Gastroesophageal sphincter (tissue), 4 donors: ENCODE measurements around the gene KIDINS220. TPM values are rescaled to one million over a fixed set of nuclear protein-coding genes. Genes with fewer than 3 reads are reported as not detected.

ENCODE experiments used
- ATAC-seq: fragments of 150-250 bp; one replicate; pipeline ENCODE4 v1.9.1; 2016; ENCODE audit warnings: mild to moderate bottlenecking, moderate library complexity
- H3K27ac ChIP-seq, 4 donors: fragments of 200-600 bp; sonication (generic) in 3 of 4; 1 replicate in 3 of 4; 2 replicates in 1 of 4; pipeline ENCODE4 v1.5.1; 2016 to 2019
- H3K27me3 ChIP-seq: fragments of 200-600 bp; sonication (generic); one replicate; pipeline ENCODE4 v1.5.1; 2019
- H3K36me3 ChIP-seq, 2 donors: fragments of 200-600 bp; sonication (generic); one replicate each; pipeline ENCODE4 v1.5.1; 2019; ENCODE audit warnings: control low read depth in 1 of 2
- H3K4me1 ChIP-seq, 3 donors: fragments of 200-600 bp; sonication (generic); 1 replicate in 2 of 3; 2 replicates in 1 of 3; pipeline ENCODE4 v1.5.1; 2016 to 2019; ENCODE audit warnings: control low read depth in 2 of 3
- H3K4me3 ChIP-seq, 2 donors: fragments of 200-600 bp; sonication (generic); one replicate each; pipeline ENCODE4 v1.5.1; 2019; ENCODE audit warnings: mild to moderate bottlenecking in 1 of 2, moderate library complexity in 1 of 2
- H3K9me3 ChIP-seq, 3 donors: fragments of 200-600 bp; sonication (generic); one replicate each; pipeline ENCODE4 v1.5.1; 2017 to 2019; ENCODE audit warnings: control low read depth in 2 of 3
- CTCF ChIP-seq, 4 experiments: fragments of 200-600 bp in 2 of 4; fragments of 450-650 bp in 2 of 4; sonication (generic) in 1 of 4; IDR thresholded peaks; one replicate each; pipeline ENCODE4 v1.5.1; 2017 to 2019; ENCODE audit warnings: antibody characterized with exemption in 4 of 4, mild to moderate bottlenecking in 2 of 4, moderate library complexity in 2 of 4
- EP300 ChIP-seq: sonication (generic); formaldehyde crosslinking; IDR thresholded peaks from one replicate; pipeline ENCODE4 v1.6.1; 2017; ENCODE audit warnings: antibody characterized with exemption, mild to moderate bottlenecking
- POLR2A ChIP-seq, 2 donors: fragments of 450-650 bp; IDR thresholded peaks; one replicate each; pipeline ENCODE4 v1.6.1; 2017; ENCODE audit warnings: antibody characterized with exemption in 2 of 2, mild to moderate bottlenecking in 2 of 2, moderate library complexity in 1 of 2
- POLR2AphosphoS5 ChIP-seq: sonication (generic); formaldehyde crosslinking; IDR thresholded peaks from one replicate; pipeline ENCODE4 v1.6.1; 2017; ENCODE audit warnings: antibody characterized with exemption
- WGBS, 2 donors: methylation state at CpG; one replicate each; pipeline ENCODE4 v1.1.5; 2018; ENCODE audit warnings: low coverage in 1 of 2; 5-methylcytosine and 5-hydroxymethylcytosine counted together
- total RNA-seq, 4 donors: library from RNA; depleted of rRNA; stranded (reverse); fragments of >200 nt; gene quantifications; one replicate each; pipeline ENCODE4 v1.1.0, GENCODE V29; 2016

Gene KIDINS220
- total RNA-seq, 4 donors from 2014 or later: 73.3 to 122 (median 88.9) TPM

DNA sequence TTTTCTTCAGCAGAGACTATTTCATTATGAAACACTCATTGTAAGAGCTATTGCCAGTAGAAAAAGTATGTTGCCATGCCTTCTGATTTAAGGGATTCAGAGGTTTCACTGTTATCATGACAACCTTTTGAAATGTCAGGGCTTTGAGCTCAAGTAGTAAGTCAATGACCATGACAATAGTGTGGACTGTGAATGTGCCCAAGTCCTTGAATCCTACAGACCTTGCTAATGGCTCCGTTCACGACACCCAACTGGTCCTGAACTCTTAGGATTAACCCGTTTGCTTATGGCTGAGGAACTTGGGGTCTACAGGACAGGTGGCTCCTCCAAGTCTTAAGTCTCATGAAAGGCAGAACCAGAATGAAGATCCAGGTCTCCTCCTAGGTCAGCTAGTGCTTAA lies 17.6 kb upstream of the KIDINS220 start:
- Histone ChIP-seq H3K4me3 (no peak overlapping the region), H3K9me3 (no peaks in the 10 kb centered on the region), H3K4me1 (no peaks in the 10 kb centered on the region), H3K36me3 (peaks cover 0 to 16% of the 10 kb centered on the region in 2 donors), H3K27ac (no peak overlapping the region), H3K27me3 (no peaks in the 10 kb centered on the region)
- no peak for TF ChIP-seq EP300
- no peak for TF ChIP-seq CTCF (IDR thresholded peaks at IDR 0.05)
- no peak for TF ChIP-seq POLR2A (IDR thresholded peaks at IDR 0.05)
- no peak for TF ChIP-seq POLR2AphosphoS5
- no peak for ATAC-seq
- 96% methylated on average over 3 of the region's 3 CpGs; no CpG with 5 or more reads in 1 of the 2 donors for WGBS, 2 donors

- H3K4me3 ChIP-seq: no peak overlapping the region
- H3K27ac ChIP-seq: no peak overlapping the region
- H3K9me3 ChIP-seq: no peaks in the 10 kb centered on the region
- WGBS, 2 donors: 92 to 93% methylated on average over 3 to 4 of the region's 4 CpGs
- H3K36me3 ChIP-seq: peaks cover 0 to 9% of the 10 kb centered on the region in 2 donors
- no peak for ATAC-seq
- no peaks in the 10 kb centered on the region for H3K27me3 ChIP-seq
- H3K4me1 ChIP-seq: no peaks in the 10 kb centered on the region
- TF ChIP-seq CTCF (IDR thresholded peaks at IDR 0.05) (no peak), POLR2AphosphoS5 (no peak), EP300 (no peak)
These were observed 16.0 kb upstream of the KIDINS220 start for GRCh38 chr2:8853426-8853825.

GRCh38 chr2:8851811-8852560 lies 14.6 kb upstream of the KIDINS220 start:
- 50 to 83% methylated on average over 3 to 7 of the region's 10 CpGs for WGBS, 2 donors
- Histone ChIP-seq H3K4me1 (no peaks in the 10 kb centered on the region), H3K9me3 (no peaks in the 10 kb centered on the region), H3K36me3 (no peaks in the 10 kb centered on the region), H3K4me3 (no peak overlapping the region), H3K27me3 (no peaks in the 10 kb centered on the region), H3K27ac (no peak overlapping the region)
- no peak for ATAC-seq
- TF ChIP-seq EP300 (no peak), POLR2AphosphoS5 (no peak), POLR2A (IDR thresholded peaks at IDR 0.05) (no peak), CTCF (IDR thresholded peaks at IDR 0.05) (no peak)

DNA sequence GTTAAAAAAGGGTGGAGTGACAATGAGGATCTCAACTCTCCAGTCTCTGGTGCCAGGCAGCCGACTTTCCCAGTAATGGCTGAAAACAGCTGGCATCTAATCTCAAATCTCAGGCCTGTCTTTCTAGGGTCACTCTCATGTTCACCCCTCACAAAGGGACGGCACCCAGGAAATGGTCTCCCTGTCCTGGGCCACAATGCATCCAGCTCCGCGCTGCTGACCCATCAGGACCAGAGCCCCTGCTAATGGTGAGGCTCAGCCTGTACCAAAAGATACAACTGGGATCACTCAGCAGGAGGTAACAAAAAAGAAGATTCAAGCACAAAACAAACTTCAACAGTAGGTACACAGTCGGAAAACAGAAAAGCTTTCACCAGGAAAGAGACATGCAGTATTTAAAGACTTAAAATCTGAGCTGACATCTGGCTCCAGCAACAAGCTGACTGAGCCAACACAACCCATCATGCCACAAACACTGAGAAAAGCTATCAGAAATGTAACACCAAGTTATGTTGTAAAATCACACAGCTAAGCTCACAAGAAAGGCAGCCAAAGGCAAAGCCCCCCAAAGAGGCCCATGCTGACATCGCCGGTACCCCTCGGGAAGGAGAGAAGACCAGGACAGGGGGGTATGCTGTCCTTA lies 13.6 kb upstream of the KIDINS220 start:
- Histone ChIP-seq H3K27me3 (no peaks in the 10 kb centered on the region), H3K4me1 (no peaks in the 10 kb centered on the region), H3K4me3 (no peak overlapping the region), H3K36me3 (no peaks in the 10 kb centered on the region), H3K27ac (no peak overlapping the region), H3K9me3 (no peaks in the 10 kb centered on the region)
- 64 to 70% methylated on average over 2 to 6 of the region's 8 CpGs for WGBS, 2 donors
- TF ChIP-seq CTCF (IDR thresholded peaks at IDR 0.05) (no peak), POLR2AphosphoS5 (no peak), POLR2A (IDR thresholded peaks at IDR 0.05) (no peak), EP300 (no peak)
- ATAC-seq: no peak

- Histone ChIP-seq H3K27ac (no peak overlapping the region), H3K4me1 (no peaks in the 10 kb centered on the region), H3K4me3 (no peak overlapping the region), H3K9me3 (no peaks in the 10 kb centered on the region), H3K36me3 (no peaks in the 10 kb centered on the region), H3K27me3 (no peaks in the 10 kb centered on the region)
- 61% methylated on average over 3 of the region's 4 CpGs; no CpG with 5 or more reads in 1 of the 2 donors for WGBS, 2 donors
- no peak for TF ChIP-seq POLR2AphosphoS5
- ATAC-seq: no peak
These were observed 11.9 kb upstream of the KIDINS220 start for GRCh38 chr2:8849327-8849726.
